Measurements from ENCODE around the gene KDELR3.

- TF ChIP-seq CTCF (IDR thresholded peaks at IDR 0.05 in 8 of 11, conservative IDR thresholded peaks at IDR 0.05 in 3 of 11) (no peak), POLR2AphosphoS5 (IDR thresholded peaks at IDR 0.05) (no peak)
Observed at GRCh38 chr22:38467438-38467903, 425 bp upstream of the KDELR3 start.

Data from spleen (tissue), 7 donors.